Memory B cell (primary cell): ENCODE measurements around the gene CGB3.
"Not testable (repeated sequence)": the region's sequence is repeated elsewhere in the genome, so short reads cannot be mapped to it uniquely, and the experiment has no call there.

Experiments used
- ATAC-seq: fragments of 150-1000 bp; cut with Tn5 transposase; 2 replicates; pipeline ENCODE4 v1.10.0; 2021; ENCODE audit warnings: low read depth, mild to moderate bottlenecking, moderate library complexity
- DNase-seq, 2 donors: peaks; one replicate each; pipeline ENCODE4 v3.0.0; 2022; ENCODE audit warnings: low spot score in 2 of 2
- H3K27ac Mint-ChIP-seq: one replicate; pipeline ENCODE4 v1.8.0; 2022; ENCODE audit warnings: mild to moderate bottlenecking, moderate library complexity, mixed read lengths
- H3K27me3 Mint-ChIP-seq: one replicate; pipeline ENCODE4 v1.8.0; 2022; ENCODE audit warnings: mixed read lengths
- H3K36me3 Mint-ChIP-seq: one replicate; pipeline ENCODE4 v1.8.0; 2022; ENCODE audit warnings: mild to moderate bottlenecking, mixed read lengths
- H3K4me1 Mint-ChIP-seq: one replicate; pipeline ENCODE4 v1.8.0; 2022; ENCODE audit warnings: mixed read lengths
- H3K4me3 Mint-ChIP-seq: one replicate; pipeline ENCODE4 v1.8.0; 2022; ENCODE audit warnings: mild to moderate bottlenecking, moderate library complexity, mixed read lengths
- H3K9me3 Mint-ChIP-seq: one replicate; pipeline ENCODE4 v1.8.0; 2022; ENCODE audit warnings: mixed read lengths

The CGB3 gene

DNA sequence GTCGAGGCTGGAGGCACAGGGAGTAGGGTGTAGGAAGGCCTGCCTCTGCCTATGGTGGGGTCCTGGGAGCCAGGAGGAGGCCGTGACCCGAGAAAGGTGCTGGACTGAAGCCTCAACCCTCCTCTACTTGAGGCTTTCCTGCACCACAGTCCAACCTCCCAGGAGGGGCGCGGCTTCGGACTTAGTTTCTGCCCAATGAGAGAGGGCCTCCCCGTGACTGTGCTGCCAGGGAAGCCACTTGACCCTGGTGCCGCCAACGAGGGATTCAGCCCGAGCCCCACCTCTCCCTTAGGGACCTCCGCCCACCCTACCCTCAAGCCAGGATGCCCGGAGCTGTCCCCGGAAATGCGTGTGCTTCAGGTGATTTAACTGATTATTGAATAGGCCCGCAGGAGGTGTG, at the start of gene CGB3:
Gene CGB3, minus strand, starts transcription at position 101 of the 400 bp plus-strand sequence. CDS start 362 bp downstream, outside the sequence.
- not testable (repeated sequence) for H3K36me3 Mint-ChIP-seq, H3K27me3 Mint-ChIP-seq, H3K27ac Mint-ChIP-seq, H3K9me3 Mint-ChIP-seq, H3K4me3 Mint-ChIP-seq, DNase-seq, ATAC-seq
- peaks cover 12% of the 10 kb centered on the region for H3K4me1 Mint-ChIP-seq

- Mint-ChIP-seq H3K27me3 (peaks cover 41% of the 10 kb centered on the region), H3K4me3 (no peak overlapping the region), H3K27ac (no peak overlapping the region), H3K4me1 (peaks cover 5% of the 10 kb centered on the region), H3K36me3 (peaks cover 8% of the 10 kb centered on the region), H3K9me3 (peaks cover 1% of the 10 kb centered on the region)
- DNase-seq, result no peak
- ATAC-seq, result no peak
These were observed 47.9 kb upstream of the CGB3 start for GRCh38 chr19:49071860-49072547.

GRCh38 chr19:49070416-49070815, 46.3 kb upstream of the CGB3 start:
- peaks cover 45% of the 10 kb centered on the region for H3K27me3 Mint-ChIP-seq
- peaks cover 8% of the 10 kb centered on the region for H3K36me3 Mint-ChIP-seq

GRCh38 chr19:49069026-49069425, 44.9 kb upstream of the CGB3 start:
- DNase-seq (no peak), ATAC-seq (no peak)
- peaks cover 41% of the 10 kb centered on the region for H3K27me3 Mint-ChIP-seq
- H3K36me3 Mint-ChIP-seq, result peaks cover 8% of the 10 kb centered on the region
- H3K27ac Mint-ChIP-seq, result no peak overlapping the region
- peaks cover 10% of the 10 kb centered on the region for H3K4me1 Mint-ChIP-seq
- no peak overlapping the region for H3K4me3 Mint-ChIP-seq
- peaks cover 1% of the 10 kb centered on the region for H3K9me3 Mint-ChIP-seq

More at GRCh38 chr19:49070416-49070815, 46.3 kb upstream of the CGB3 start:
- DNase-seq (no peak), ATAC-seq (no peak)
- H3K9me3 Mint-ChIP-seq, result peaks cover 1% of the 10 kb centered on the region
- H3K4me1 Mint-ChIP-seq, result peaks cover 8% of the 10 kb centered on the region
- no peak overlapping the region for H3K4me3 Mint-ChIP-seq
- no peak overlapping the region for H3K27ac Mint-ChIP-seq

DNA sequence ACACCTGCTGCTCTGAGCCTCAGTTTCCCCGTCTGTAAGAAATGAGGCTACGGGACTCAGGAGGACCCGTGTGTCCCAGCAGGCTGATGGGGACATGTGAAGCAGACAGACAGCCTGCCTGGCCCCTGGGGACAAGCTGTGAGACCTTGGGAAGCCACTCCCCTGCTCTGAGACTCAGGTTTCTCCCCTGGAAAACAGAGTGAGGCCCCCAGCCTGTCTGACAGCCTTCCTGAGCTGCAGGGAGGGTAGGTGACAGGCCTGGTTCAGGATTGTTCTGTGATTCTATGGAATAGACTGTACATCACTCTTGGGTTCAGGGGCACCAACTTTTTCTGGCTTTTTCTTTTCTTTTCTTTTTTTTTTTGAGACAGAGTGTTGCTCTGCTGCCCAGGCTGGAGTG, 43.4 kb upstream of the CGB3 start:
- Mint-ChIP-seq H3K9me3 (no peaks in the 10 kb centered on the region), H3K4me3 (no peak overlapping the region), H3K4me1 (peaks cover 4% of the 10 kb centered on the region), H3K27ac (no peak overlapping the region), H3K36me3 (peaks cover 7% of the 10 kb centered on the region), H3K27me3 (peaks cover 34% of the 10 kb centered on the region)
- ATAC-seq (no peak), DNase-seq (no peak)

GRCh38 chr19:49065905-49066512, 41.9 kb upstream of the CGB3 start:
- H3K27me3 Mint-ChIP-seq, result peaks cover 38% of the 10 kb centered on the region
- H3K9me3 Mint-ChIP-seq, result no peaks in the 10 kb centered on the region

GRCh38 chr19:49064768-49065611, 40.9 kb upstream of the CGB3 start, which contains the start of gene NTF4:
NTF4 (minus strand) TSS chr19:49064818; CDS start chr19:49061997, 2,821 bp downstream.
- DNase-seq, result no peak
- H3K36me3 Mint-ChIP-seq, result peaks cover 5% of the 10 kb centered on the region
- ATAC-seq, result no peak
- H3K27ac Mint-ChIP-seq, result no peak within 1 kb of the TSS
- no peak within 1 kb of the TSS for H3K4me3 Mint-ChIP-seq
- peaks cover 2% of the 10 kb centered on the region for H3K9me3 Mint-ChIP-seq
- H3K4me1 Mint-ChIP-seq, result peaks cover 4% of the 10 kb centered on the region
- peaks cover 35% of the 10 kb centered on the region for H3K27me3 Mint-ChIP-seq

More at GRCh38 chr19:49065905-49066512, 41.9 kb upstream of the CGB3 start:
- DNase-seq, result no peak
- peaks cover 4% of the 10 kb centered on the region for H3K4me1 Mint-ChIP-seq
- H3K4me3 Mint-ChIP-seq, result no peak overlapping the region
- no peak overlapping the region for H3K27ac Mint-ChIP-seq
- H3K36me3 Mint-ChIP-seq, result peaks cover 7% of the 10 kb centered on the region
- ATAC-seq, result no peak

DNA sequence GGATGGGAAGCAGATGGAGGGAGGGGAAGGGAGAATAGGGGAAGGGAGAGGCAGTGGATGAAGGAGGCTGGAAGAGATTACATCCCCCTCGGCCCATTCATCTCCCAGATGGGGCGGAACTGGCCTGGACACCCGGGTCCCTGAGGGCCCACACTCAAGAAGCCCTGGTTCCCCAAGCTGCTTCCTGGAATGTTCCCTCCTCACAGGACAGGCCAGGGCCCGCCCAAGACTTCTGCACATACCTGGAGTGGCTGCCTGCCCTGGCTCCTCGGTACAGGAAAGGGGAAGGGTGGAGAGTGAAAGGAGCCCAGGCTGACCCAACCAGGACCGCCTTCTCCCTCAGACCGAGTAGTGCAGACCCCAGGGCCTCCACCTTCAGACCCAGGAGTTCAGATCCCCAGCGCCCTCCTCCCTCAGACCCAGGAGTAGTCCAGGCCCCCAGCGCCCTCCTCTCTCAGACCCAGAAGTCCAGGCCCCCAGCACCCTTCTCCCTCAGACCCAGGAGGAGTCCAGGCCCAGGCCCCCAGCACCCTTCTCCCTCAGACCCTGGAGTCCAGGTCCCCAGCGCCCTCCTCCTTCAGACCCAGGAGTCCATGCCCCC, 40.0 kb upstream of the CGB3 start:
- DNase-seq, result no peak
- H3K36me3 Mint-ChIP-seq, result peaks cover 2% of the 10 kb centered on the region
- no peak overlapping the region for H3K27ac Mint-ChIP-seq
- peaks cover 4% of the 10 kb centered on the region for H3K4me1 Mint-ChIP-seq
- H3K9me3 Mint-ChIP-seq, result peaks cover 2% of the 10 kb centered on the region
- no peak overlapping the region for H3K4me3 Mint-ChIP-seq
- no peak for ATAC-seq
- peaks cover 32% of the 10 kb centered on the region for H3K27me3 Mint-ChIP-seq

GRCh38 chr19:49061445-49061844, 37.3 kb upstream of the CGB3 start:
- H3K27me3 Mint-ChIP-seq, result peaks cover 26% of the 10 kb centered on the region
- no peak overlapping the region for H3K27ac Mint-ChIP-seq
- H3K9me3 Mint-ChIP-seq, result peaks cover 2% of the 10 kb centered on the region
- peaks cover 17% of the 10 kb centered on the region for H3K4me1 Mint-ChIP-seq
- ATAC-seq (no peak), DNase-seq (no peak)
- H3K36me3 Mint-ChIP-seq, result peaks cover 2% of the 10 kb centered on the region
- no peak overlapping the region for H3K4me3 Mint-ChIP-seq

GRCh38 chr19:49061000-49061399, 36.9 kb upstream of the CGB3 start:
- no peak for DNase-seq
- no peak for ATAC-seq
- Mint-ChIP-seq H3K4me1 (peaks cover 20% of the 10 kb centered on the region), H3K27me3 (peaks cover 24% of the 10 kb centered on the region), H3K4me3 (no peak overlapping the region), H3K9me3 (peaks cover 2% of the 10 kb centered on the region), H3K36me3 (peaks cover 2% of the 10 kb centered on the region), H3K27ac (no peak overlapping the region)

DNA sequence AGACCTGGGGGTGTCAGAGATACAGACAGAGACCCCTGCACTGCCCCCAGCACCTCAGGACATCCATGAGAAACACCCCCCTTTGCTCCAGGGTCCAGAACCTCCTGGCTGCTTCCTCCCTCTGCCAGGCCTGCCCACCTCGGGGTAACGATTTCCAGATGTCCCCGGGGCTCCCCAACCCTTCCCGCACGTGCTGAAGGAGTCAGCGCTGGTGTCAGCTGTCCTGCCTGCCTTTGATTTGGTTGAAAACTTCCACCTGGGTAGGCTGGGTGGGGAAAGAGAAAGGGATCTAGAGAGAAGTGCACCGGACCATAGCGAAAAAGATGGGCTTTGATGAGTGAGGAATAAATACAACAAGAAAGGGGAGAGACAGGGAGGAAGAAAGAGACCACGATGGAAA, 34.9 kb upstream of the CGB3 start:
- Mint-ChIP-seq H3K36me3 (peaks cover 2% of the 10 kb centered on the region), H3K27me3 (peaks cover 24% of the 10 kb centered on the region), H3K4me3 (no peak overlapping the region), H3K9me3 (peaks cover 2% of the 10 kb centered on the region), H3K4me1 (peaks cover 16% of the 10 kb centered on the region), H3K27ac (no peak overlapping the region)
- DNase-seq (no peak), ATAC-seq (no peak)

DNA sequence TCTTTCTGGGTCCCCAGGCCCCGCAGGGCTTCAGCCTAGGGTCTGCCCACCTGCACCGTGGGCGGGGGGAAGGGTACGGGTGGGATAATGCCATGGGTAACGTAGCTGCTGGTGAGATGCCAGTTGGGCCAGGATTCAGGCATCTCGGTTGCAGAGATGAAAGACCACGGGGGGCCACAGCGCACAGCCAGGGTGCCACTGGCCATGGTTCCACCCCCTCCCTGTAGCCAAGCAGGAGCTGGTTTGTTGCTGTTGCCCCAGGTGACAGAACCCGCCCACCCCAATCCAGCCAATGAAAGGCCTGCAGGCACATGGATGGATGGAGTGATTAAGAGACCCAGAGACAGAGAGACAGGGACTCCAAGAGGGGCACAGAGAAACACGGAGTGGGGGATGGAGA, 34.4 kb upstream of the CGB3 start:
- H3K36me3 Mint-ChIP-seq, result peaks cover 2% of the 10 kb centered on the region
- ATAC-seq (no peak), DNase-seq (peak in 1 of 2 donors; percentile 22)
- no peak overlapping the region for H3K27ac Mint-ChIP-seq
- H3K27me3 Mint-ChIP-seq, result peaks cover 26% of the 10 kb centered on the region
- H3K9me3 Mint-ChIP-seq, result peaks cover 2% of the 10 kb centered on the region
- H3K4me1 Mint-ChIP-seq, result peaks cover 16% of the 10 kb centered on the region
- H3K4me3 Mint-ChIP-seq, result peak overlapping the region; percentile 79

DNA sequence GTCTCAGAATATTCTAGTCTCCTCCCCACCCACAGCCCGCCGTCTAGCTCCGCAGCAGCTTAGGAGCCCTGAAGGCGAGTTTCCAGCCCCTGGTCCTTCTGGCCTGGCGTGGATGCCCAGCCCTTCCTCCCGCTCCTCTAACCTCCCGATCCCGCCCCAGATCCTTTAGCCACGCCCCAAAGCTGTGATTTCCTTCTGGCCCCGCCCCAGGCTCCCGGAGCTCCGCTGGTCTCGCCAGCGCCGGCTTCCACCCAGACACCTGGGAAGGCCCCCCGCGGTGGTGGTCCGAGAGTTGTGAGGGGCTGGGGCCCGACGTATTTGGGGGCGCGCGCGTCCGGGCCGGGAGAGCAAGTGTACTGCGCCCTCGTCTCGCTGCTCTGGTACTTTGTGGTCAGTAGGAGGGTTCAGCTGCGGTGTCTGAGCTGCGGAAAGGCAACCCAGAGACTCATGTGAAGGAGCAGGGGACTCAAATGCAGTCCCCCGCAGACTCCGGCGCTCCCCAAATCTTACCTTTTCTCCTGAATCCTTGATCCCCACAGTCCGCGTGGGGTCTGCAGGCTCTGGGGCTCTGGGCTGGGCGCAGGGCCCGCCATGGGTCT, 33.6 kb upstream of the CGB3 start, which contains the start of gene CGB7:
Gene CGB7, minus strand, starts transcription at position 114 of the 599 bp plus-strand sequence. CDS start 2,374 bp downstream, outside the sequence.
- DNase-seq (no peak), ATAC-seq (no peak)
- peaks cover 2% of the 10 kb centered on the region for H3K36me3 Mint-ChIP-seq
- H3K4me3 Mint-ChIP-seq, result peak within 1 kb of the TSS; percentile 79
- H3K27me3 Mint-ChIP-seq, result peaks cover 25% of the 10 kb centered on the region
- H3K4me1 Mint-ChIP-seq, result peaks cover 16% of the 10 kb centered on the region
- H3K27ac Mint-ChIP-seq, result no peak within 1 kb of the TSS
- H3K9me3 Mint-ChIP-seq, result peaks cover 2% of the 10 kb centered on the region
